ENCODE results near the gene TMEM191C.
"Not testable (repeated sequence)": the region's sequence is repeated elsewhere in the genome, so short reads cannot be mapped to it uniquely, and the experiment has no call there.

The TMEM191C gene
- 0.92 to 1.4 reads per million in 2 donors for total RNA-seq

DNA sequence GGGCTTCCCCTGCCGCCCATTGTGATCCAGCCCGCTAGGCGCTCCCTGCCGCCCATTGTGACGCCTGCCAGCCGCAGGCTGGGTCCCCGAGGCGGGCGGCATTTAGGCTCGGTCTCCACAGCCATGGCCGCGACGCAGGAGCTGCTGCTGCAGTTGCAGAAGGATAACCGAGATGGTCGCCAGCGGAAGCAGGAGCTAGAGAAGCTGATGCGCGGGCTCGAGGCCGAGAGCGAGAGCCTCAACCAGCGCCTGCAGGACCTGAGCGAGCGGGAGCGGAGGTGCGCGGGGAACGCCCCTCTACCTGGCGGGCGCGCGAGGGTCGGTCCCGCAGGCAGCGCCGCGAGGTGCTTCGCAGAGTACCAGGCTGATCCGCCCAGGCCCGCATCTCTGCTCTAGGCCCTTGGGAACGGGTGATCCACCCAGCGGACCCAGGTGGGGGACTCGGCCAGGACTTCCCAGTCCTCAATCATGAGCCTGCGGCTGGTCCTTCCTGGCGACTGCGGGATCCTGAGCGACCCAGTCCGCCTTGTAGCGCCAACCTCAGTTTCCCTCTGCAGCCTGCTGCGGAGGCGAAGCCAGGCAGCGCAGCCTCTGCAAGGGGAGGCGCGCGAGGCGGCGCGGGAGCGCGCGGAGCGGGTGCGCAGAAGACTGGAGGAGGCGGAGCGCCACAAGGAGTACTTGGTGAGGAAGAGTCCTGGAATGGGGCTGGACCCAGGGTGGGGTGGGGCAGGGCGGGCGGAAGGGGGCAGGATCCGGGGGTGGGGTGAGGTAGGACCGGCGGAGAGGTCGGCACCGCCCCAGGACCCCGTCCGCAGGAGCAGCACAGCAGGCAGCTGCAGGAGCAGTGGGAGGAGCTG, at the start of gene TMEM191C:
TSS of gene TMEM191C (plus strand) at position 51 of the 857 bp plus-strand sequence. CDS start at position 124, 73 bp downstream.
- not testable (repeated sequence) for DNase-seq

DNA sequence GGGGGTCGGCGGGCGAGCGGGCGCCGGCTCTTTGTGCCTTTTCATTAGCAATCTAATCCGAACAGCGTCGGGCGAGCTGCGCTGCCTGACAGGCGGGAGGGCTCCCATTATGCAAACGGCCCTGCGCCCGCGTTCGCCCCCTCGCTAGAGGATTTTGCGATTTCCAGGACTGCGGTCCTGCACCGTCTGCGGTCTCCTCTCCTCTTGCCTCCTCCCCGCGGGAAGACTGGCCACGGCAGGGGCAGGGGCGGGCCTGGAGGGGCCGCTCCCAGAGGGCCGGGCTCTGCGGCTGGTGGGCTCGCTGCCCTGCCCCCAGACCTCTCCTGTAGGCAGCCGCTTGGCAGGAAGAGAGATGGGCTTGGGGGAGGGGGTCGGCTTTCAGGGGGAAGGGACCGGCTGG, 49.3 kb upstream of the TMEM191C start:
- DNase-seq = not testable (repeated sequence)

DNA sequence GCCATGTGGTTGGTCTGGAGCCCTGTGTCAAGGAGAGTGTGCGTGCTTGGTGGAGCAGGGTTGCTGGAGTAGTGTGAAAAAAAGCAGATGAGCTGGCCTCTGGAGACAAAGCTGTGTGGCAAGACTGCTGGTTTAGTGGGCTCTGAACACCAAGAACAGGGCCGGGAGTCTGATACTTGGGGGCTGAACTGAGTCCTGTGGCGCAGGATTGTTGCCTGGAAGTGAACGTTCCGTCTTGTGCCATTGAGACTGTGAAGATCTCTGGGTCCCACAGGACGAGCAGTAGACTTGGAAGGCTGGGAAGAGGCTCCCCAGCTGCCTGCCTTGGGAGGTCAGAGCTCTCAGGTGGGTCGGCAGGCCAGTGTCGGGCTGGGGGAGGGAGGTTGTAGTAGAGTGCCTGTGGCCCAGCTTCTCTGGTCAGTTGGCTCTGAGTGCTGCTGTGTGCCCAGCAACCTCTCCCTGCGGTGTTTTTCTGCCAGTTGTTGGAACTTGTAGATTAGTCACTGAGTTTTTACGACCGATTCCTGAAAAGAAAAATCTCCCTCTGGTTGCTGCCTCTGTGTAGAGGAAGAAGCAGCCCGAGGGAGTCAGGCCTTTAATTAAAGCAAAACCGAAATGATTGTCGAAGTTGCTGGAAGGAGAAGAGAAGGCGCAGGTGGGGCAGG, 48.1 kb upstream of the TMEM191C start:
- DNase-seq = not testable (repeated sequence)

DNA sequence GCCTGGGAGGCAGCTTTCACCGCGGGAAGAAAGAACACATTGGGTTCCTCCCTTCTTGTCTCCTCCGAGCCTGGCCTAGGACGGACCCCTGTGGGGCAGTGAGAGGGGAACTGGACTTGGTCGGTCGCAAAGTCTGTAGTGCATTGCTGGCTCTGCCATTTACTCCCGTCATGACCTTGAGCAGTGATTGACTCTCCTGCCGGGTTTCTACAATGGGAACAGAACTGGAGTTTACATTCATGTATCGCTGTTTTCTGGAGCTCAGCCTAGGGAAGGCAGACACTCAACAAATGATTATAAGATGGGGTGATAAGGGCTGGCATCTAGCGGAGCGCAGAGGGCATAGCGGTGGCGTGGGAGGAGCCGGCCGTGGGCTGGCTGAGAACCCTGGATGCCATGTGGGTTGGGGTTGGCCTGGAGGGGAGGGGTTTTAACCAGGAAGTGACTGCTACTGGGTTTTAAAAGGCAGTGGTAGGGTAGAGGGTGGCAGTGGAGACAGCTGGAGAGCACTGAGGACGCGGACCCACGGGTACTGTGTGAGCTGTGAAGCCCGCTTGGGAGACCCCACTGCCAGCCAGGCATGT, 46.9 kb upstream of the TMEM191C start:
- not testable (repeated sequence) for DNase-seq

DNA sequence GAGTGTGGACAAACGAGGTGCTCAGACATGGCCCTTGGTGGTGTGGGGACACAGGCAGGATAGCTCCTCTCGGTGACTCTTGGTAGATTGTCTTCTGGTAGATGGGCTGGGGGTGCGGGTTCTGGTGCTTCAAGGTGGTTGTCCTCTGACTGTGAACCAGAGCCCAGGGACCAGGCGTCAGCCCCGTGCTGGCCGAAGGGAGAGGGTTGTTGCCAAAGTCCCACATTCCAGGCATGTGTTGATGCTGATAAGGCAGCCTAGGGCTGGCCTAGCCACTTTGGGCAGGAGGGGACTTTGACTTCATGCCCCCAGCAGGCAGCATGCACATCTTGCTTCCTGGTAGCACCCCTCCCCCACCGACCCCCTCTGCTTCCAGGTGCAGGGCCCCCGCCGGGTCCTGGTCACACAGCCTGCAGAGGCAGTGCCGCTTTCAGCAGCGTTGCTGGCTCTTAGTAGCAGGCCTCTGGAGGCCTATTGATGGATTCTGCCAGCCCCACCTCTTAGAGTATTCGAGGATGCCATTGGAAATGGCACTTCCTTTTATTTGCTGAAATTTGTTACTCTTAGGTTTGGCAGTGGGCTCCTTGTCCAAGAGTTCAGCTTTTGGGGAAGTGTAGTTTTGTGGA, 43.0 kb upstream of the TMEM191C start:
- not testable (repeated sequence) for DNase-seq

DNA sequence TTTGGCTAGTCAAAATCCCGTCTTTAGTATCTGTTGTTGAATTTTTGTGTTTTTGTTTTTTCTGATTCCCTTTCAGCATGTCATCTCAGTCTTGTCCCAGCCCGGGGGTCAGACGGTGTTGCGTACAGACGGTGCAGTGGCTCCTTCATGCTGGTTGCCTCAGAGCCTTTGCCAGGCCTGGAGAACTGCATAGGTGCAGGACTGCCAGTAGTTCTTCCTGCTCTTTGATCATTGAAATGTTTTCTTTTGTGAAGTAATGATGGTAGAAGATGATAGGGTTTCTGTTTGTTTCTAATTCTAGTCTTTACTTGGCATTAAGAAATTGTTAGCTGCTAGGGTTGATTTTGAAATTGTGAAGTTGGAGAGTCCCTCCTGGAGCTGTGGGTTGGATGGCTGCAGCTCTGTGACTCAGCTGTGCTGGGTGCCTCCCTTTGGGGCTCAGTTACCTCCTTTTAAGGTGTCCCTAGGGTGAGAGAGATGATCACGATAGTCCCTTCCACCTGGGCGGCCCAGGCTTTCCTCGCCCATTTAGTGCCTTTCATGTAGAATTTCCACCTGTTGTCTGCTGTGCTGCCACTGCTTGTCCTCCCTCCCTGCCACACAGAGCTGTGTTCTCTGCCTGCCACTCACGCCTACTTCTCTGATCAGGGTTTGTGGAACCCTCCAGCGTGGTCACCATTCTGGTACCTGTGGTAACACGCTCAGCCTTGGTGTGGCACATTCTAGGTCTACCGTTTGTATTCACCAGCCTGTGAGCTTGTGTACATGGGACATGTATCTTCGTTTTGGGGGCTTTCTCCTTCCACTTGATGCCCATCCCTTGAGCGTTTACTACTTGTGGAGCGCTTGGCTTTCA, 32.6 kb upstream of the TMEM191C start:
- DNase-seq = not testable (repeated sequence)

DNA sequence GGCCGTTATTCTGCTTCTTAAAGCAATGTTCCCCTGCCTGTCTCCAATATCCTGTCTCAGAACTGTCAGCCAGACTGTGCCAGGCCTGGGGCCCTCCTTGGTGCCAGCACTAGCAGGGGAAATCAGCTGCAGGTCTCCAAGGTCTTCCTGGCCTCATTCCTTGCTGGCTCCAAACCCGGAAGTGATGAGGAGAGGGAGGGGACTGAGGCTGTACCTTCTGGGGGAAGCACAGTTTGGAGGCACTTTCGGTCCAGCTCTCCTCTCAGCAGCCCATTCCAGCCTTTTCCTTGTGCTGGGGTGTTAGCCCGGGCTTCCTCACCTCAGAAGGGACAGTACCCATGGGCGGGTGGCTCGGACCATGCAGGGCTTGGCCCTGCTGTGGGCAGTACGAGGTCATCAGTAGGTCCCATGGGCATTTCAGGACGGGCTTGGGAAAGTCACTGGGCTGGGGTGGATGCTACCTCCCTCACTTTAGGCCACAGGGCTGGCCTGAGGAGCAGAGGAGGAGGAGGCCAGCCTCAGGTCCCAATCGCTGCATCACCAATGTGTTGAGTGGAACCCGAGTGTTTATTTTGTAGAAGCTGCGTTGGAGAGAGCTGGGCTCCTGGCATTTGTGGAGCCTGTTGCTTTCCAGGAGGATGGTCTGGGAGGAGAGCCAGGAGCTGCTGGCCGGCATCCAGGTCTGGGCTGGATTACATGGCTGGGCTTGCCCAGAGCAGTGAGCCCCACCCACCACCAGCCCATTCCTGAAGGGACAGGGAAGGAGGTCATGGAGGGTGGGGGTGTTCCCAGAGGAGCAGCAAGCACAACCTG, 31.0 kb upstream of the TMEM191C start:
- not testable (repeated sequence) for DNase-seq

DNA sequence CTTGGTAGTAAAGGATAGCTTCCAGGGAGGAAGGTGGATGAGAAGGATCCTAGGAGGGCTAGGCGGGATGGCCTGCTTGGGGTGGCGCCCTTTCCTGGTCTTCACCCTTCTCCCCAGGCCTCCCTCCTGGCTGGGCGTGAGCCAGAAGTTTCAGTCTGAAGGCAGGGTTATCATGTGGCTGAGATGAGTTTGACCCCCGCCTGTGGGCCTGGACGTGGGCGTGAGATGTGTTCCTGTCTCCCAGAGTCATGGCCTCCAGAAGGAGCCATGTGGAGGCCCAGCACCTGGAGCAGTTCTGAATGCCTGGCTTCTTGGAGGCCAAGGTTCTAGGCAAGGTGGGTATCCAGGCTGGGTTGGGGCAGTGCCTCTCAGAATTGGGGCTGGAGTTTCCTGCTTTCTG, 29.2 kb upstream of the TMEM191C start:
- not testable (repeated sequence) for DNase-seq

DNA sequence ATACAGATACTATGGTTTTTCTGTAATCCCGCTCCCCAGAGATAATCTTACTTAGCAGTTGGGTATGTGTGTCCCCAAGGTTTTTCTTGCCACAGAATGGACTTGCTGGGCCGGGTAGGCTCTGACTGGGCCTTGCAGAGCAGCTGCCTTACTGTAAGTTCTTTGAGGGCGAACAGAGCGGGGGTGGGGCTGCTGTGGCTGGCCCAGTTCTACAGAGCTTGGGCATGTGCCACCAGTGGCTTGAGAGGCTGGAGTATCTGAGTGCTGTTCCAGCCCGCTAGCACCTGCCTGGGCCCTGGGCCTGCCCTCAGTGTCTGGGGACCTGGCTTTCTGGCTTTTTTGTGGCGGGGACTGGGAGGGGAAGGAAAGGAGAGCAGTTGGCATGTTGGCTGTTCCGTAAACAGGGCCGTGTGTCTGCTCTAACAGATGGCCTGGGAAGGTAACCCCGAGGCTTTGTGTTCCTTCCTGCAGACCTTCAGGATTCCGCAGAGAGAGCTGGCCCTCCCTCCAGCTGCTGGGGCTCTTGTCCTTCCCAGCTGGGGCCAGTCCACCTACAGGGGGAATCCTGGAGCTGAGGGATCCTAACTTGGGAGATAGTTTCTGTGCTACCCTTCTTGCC, 27.1 kb upstream of the TMEM191C start:
- not testable (repeated sequence) for DNase-seq

DNA sequence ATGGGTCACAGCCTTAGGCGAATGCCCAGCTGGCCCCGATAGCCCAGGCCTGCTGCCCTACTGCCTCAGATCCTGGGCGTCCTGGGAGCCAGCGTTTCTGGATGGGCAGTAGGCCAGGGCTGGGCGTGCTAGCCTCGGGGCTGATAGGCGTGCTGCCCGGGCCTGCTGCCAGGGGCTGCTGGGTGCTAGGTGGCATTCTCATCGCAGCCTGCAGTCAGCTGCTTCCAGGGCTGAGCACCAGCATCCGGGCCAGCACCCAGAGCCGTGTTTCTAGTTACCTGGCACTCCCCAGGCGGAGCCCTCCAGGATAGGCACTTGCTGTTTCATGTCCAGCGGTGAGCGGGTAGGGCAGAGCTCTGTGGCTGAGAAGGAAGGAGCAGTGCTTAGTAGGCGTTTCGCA, 26.5 kb upstream of the TMEM191C start:
- not testable (repeated sequence) for DNase-seq

DNA sequence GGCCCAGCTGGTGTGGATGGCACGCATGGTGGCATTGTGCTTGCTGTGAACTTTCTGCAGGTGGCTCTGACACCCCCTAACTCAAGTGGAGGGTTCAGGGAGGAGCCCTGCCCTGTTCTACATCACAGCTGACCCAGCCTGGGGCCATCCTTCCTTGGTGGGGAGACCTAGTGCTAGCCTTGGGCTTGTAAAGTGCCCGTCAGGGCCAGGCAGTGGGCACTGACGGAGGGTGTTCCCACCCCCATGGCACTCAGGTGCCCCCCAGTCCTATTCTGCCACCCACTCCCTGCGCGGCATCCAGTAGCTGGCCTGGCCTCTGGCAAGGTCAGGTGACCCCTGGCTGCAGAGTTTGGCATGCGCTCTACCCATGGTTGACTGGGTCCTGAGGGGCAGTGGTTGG, 26.0 kb upstream of the TMEM191C start:
- DNase-seq = not testable (repeated sequence)

DNA sequence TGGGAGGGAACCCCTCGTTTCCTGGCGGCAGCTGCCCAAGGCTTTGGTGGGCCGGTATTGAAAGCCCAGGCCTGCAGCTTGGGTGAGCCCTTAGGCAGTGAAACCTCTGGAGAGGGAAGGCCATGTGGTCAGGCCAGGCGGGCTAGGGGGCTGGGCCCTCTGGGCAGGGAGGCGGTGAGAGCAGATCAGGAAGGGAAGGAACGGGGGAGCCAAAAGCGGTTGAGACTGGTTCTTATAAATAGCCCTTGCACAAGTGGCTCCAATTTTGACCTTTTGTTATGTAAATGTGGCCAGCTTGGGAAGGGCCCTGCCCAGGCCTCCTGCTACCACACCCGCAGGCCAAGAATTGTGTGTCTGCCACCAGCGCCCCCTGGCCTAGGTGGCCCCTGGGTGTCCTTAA, 25.1 kb upstream of the TMEM191C start:
- not testable (repeated sequence) for DNase-seq

DNA sequence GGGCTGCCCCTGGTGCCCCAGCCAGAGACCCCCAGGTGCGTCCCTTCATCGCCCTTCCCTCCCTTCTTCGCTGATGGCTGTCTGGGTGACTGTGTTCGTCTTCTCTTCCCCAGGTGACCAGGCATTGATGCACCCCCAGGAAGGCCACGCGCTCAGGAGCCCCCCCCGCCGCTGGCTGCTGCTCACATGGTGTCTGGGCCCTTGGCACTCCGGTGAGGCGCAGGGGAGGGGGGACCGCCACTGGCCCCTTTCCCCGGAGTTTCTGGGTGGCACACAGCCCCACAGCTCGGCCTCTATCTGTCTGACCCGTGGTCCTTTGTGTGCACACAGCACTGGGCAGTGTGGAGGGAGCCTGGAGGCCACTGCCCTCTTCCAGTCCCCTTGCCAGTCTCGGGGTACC, 24.5 kb upstream of the TMEM191C start:
- DNase-seq = not testable (repeated sequence)

DNA sequence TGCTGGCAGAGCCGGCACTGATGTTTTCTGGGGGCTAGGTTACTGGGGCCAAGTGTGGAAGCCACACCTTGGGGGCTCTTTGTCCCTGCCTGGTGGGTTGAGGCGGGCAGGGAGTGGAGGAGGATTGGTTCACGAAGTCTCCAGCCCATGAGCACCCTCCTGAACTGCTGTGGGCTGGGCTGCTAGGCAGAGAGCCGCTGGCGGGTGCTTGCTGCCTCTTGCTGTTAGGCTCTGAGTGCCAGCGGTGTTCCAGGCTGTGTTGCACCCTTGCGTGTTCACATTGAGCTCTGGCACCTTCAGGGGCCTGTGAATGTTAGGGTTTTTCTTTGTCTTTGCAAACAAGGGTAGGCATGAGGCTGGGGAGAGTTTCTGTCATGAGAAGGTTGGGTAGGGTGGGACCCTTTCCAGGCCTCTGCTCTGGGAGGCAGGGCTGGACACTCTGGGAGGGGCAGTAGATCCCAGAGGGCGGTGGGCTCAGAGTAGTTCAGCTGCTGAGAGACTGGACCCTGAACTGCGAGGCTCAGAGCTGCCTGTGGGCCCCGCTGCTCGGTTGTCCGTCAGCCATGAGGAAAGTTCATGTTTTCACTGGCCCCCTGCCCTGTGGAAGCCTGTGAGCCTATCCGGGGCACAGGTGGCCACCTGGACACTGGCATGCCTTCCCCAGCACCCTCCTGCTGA, 24.0 kb upstream of the TMEM191C start:
- DNase-seq = no peak

DNA sequence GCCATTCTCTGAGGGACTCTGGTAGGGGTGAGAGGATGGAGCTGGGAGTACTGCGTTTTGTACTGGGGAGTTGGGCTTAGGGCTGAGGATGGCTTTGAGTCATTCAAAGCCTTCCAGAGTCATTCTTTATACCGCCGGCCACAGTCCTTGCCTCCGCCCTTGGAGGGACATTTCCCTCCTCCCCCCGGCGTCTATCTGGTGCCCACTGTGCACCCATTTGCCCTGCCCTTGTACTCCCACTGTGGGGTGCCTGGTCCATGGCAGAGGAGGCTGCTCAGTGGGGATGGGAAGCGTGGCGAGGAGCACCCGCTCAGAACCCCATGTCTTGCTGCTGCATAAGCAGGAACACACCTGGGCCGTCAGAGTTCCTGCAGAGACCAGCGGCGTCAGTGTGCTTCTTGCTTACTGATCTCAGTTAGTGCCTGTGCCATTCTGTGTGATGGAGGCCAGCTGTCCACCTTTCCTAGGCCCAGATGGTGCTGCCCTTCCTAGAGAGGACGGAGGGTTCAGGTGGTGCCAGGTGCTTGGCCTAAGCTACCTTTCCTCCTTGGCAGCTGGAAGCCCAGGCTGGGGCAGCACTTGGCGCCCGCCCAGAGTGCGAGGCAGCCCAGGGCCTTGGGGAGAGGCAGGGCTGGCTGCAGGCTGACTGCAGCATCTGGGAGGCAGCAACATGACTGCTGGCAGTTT, 23.3 kb upstream of the TMEM191C start:
- no peak for DNase-seq

DNA sequence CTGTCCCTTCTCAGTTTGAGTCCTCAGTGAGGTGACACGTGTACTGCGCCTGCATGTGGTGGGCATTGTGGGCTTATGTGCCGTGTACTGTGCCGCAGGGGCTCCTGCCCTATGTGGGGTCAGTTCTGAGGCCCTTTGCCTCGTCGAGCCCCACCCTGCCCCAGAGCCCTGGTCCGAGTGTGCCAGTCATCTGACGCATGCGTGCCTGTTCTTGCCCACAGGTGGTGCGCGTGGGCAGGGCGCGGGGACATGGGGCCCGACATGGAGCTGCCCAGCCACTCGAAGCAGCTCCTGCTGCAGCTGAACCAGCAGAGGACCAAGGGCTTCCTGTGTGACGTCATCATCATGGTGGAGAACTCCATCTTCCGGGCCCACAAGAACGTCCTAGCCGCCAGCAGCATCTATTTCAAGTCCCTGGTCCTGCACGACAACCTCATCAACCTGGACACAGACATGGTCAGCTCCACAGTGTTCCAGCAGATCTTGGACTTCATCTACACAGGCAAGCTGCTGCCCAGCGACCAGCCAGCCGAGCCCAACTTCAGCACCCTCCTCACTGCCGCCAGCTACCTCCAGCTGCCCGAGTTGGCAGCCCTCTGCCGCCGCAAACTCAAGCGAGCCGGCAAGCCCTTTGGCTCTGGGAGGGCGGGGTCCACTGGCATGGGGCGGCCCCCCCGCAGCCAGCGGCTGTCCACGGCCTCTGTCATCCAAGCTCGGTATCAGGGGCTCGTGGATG, 22.3 kb upstream of the TMEM191C start:
- no peak for DNase-seq

DNA sequence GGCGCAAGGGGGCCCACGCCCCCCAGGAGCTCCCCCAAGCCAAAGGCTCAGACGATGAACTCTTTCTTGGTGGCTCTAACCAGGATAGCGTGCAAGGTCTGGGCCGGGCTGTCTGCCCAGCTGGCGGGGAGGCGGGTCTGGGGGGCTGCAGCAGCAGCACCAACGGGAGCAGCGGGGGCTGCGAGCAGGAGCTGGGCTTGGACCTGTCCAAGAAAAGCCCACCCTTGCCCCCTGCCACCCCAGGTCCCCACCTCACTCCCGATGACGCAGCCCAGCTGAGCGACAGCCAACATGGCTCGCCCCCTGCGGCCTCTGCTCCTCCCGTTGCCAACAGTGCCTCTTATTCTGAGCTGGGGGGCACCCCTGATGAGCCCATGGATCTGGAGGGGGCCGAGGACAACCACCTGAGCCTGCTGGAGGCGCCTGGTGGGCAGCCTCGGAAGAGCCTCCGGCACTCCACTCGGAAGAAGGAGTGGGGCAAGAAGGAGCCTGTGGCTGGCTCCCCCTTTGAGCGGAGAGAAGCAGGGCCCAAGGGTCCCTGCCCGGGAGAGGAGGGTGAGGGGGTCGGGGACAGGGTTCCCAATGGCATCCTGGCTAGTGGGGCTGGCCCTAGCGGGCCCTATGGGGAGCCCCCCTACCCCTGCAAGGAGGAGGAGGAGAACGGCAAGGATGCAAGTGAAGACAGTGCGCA, 21.6 kb upstream of the TMEM191C start:
- DNase-seq = no peak

Data from activated gamma-delta T cell (primary cell).